Fibroblast of lung (primary cell): Measurements from ENCODE around the gene TUBGCP6.

Experiments
- EZH2 ChIP-seq: IDR thresholded peaks from 2 replicates; pipeline ENCODE4 v1.5.1; 2012; ENCODE audit warnings: low read length, control low read depth, mild to moderate bottlenecking; ENCODE audit errors: missing control alignments
- TF ChIP-seq, protein P1 (sequence below), 2 donors: IDR thresholded peaks in 1 of 2; conservative IDR thresholded peaks in 1 of 2; 1 replicate in 1 of 2; 2 replicates in 1 of 2; pipeline ENCODE4 v1.5.1; 2011 to 2012; ENCODE audit warnings: low read length in 2 of 2, control low read depth in 1 of 2, inconsistent platforms in 1 of 2, low read depth in 1 of 2, mild to moderate bottlenecking in 1 of 2

GRCh38 chr22:50289942-50290630 lies 45.3 kb upstream of the TUBGCP6 start:
- TF ChIP-seq EZH2: no peak
- TF ChIP-seq, protein P1, sequence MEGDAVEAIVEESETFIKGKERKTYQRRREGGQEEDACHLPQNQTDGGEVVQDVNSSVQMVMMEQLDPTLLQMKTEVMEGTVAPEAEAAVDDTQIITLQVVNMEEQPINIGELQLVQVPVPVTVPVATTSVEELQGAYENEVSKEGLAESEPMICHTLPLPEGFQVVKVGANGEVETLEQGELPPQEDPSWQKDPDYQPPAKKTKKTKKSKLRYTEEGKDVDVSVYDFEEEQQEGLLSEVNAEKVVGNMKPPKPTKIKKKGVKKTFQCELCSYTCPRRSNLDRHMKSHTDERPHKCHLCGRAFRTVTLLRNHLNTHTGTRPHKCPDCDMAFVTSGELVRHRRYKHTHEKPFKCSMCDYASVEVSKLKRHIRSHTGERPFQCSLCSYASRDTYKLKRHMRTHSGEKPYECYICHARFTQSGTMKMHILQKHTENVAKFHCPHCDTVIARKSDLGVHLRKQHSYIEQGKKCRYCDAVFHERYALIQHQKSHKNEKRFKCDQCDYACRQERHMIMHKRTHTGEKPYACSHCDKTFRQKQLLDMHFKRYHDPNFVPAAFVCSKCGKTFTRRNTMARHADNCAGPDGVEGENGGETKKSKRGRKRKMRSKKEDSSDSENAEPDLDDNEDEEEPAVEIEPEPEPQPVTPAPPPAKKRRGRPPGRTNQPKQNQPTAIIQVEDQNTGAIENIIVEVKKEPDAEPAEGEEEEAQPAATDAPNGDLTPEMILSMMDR (conservative IDR thresholded peaks at IDR 0.05 in 1 of 2, IDR thresholded peaks at IDR 0.05 in 1 of 2; ENCODE audit: low read depth in 1 of 2, low read length in 2 of 2): no peak
